CD14-positive monocyte (primary cell): Measurements from ENCODE around the gene TMEM221. TPM values are rescaled to one million over a fixed set of nuclear protein-coding genes. Genes with fewer than 3 reads are reported as not detected.

Experiments used
- DNase-seq, 3 donors: peaks; one replicate each; pipeline ENCODE4 v3.0.0-alpha.2; 2011 to 2022
- H2AFZ ChIP-seq: 2 replicates; pipeline ENCODE4 v1.6.0; 2012; ENCODE audit warnings: mild to moderate bottlenecking, low read depth, low read length, inconsistent platforms; ENCODE audit not compliant: insufficient read depth, poor library complexity, severe bottlenecking
- H3K27ac ChIP-seq, 2 donors: 1 replicate in 1 of 2; 2 replicates in 1 of 2; pipeline ENCODE4 v1.5.1; 2012 to 2013; ENCODE audit warnings: low read length in 2 of 2, control low read depth in 1 of 2, inconsistent platforms in 1 of 2, low read depth in 1 of 2, mild to moderate bottlenecking in 1 of 2
- H3K27me3 ChIP-seq, 2 donors: one replicate each; pipeline versions ENCODE4 v1.6.0 to v1.6.1; 2011 to 2013; ENCODE audit warnings: low read length in 2 of 2; ENCODE audit not compliant: control insufficient read depth in 2 of 2, insufficient read depth in 2 of 2
- H3K36me3 ChIP-seq, 2 donors: replicated peaks in 1 of 2; 1 replicate in 1 of 2; 2 replicates in 1 of 2; pipeline versions ENCODE4 v1.5.1 to v1.6.1; 2012 to 2013; ENCODE audit warnings: low read length in 2 of 2, control low read depth in 1 of 2, inconsistent platforms in 1 of 2, mild to moderate bottlenecking in 1 of 2; ENCODE audit not compliant: insufficient read depth in 2 of 2, control insufficient read depth in 1 of 2
- H3K4me1 ChIP-seq, 2 donors: 1 replicate in 1 of 2; 2 replicates in 1 of 2; pipeline versions ENCODE4 v1.5.1 to v1.6.1; 2012 to 2013; ENCODE audit warnings: low read length in 2 of 2, control low read depth in 1 of 2, inconsistent platforms in 1 of 2, mild to moderate bottlenecking in 1 of 2, moderate library complexity in 1 of 2; ENCODE audit not compliant: insufficient read depth in 2 of 2, control insufficient read depth in 1 of 2
- H3K4me2 ChIP-seq: replicated peaks from 2 replicates; pipeline ENCODE3; 2012; ENCODE audit warnings: low read length, moderate library complexity, mild to moderate bottlenecking; ENCODE audit not compliant: poor library complexity, severe bottlenecking; ENCODE audit errors: extremely low read depth
- H3K4me3 ChIP-seq, 3 experiments: fragments of 200-600 bp in 1 of 3; sonication (generic) in 1 of 3; replicated peaks in 1 of 3; 1 replicate in 2 of 3; 2 replicates in 1 of 3; pipeline ENCODE4 v1.5.1; 2011 to 2013; ENCODE audit warnings: low read length in 3 of 3, mild to moderate bottlenecking in 3 of 3, control low read depth in 2 of 3, low read depth in 2 of 3, inconsistent platforms in 1 of 3, moderate library complexity in 1 of 3
- H3K79me2 ChIP-seq: 2 replicates; pipeline ENCODE4 v1.6.0; 2012; ENCODE audit warnings: mild to moderate bottlenecking, control low read depth, inconsistent platforms, low read length, moderate library complexity; ENCODE audit not compliant: insufficient read depth
- H3K9ac ChIP-seq: 2 replicates; pipeline ENCODE4 v1.6.0; 2017; ENCODE audit warnings: low read length, mild to moderate bottlenecking; ENCODE audit not compliant: insufficient read depth, poor library complexity, severe bottlenecking
- H3K9me3 ChIP-seq, 2 donors: replicated peaks in 1 of 2; 1 replicate in 1 of 2; 2 replicates in 1 of 2; pipeline versions ENCODE4 v1.5.1 to v1.6.1; 2012 to 2013; ENCODE audit warnings: low read length in 2 of 2, control low read depth in 1 of 2; ENCODE audit not compliant: control insufficient read depth in 1 of 2, insufficient read depth in 1 of 2
- H4K20me1 ChIP-seq: 2 replicates; pipeline ENCODE4 v1.6.0; 2012; ENCODE audit warnings: mild to moderate bottlenecking, low read length, control low read depth, moderate library complexity; ENCODE audit not compliant: insufficient read depth
- H3K27ac Mint-ChIP-seq, 7 donors: one replicate each; pipeline ENCODE4 v1.8.0; 2020; ENCODE audit warnings: mild to moderate bottlenecking in 7 of 7, mixed read lengths in 7 of 7, moderate library complexity in 6 of 7, inconsistent platforms in 2 of 7
- H3K27me3 Mint-ChIP-seq, 3 donors: one replicate each; pipeline ENCODE4 v1.8.0; 2021 to 2022; ENCODE audit warnings: low read depth in 3 of 3, mild to moderate bottlenecking in 3 of 3, mixed read lengths in 3 of 3, moderate library complexity in 3 of 3, inconsistent platforms in 1 of 3
- H3K36me3 Mint-ChIP-seq, 2 donors: one replicate each; pipeline ENCODE4 v1.8.0; 2020; ENCODE audit warnings: mixed read lengths in 2 of 2, inconsistent platforms in 1 of 2, mild to moderate bottlenecking in 1 of 2
- H3K4me1 Mint-ChIP-seq: one replicate; pipeline ENCODE4 v1.8.0; 2020; ENCODE audit warnings: mild to moderate bottlenecking, mixed read lengths
- H3K4me3 Mint-ChIP-seq, 2 donors: one replicate each; pipeline ENCODE4 v1.8.0; 2020; ENCODE audit warnings: mild to moderate bottlenecking in 2 of 2, mixed read lengths in 2 of 2, moderate library complexity in 1 of 2
- H3K9me3 Mint-ChIP-seq, 7 donors: one replicate each; pipeline ENCODE4 v1.8.0; 2020 to 2022; ENCODE audit warnings: mixed read lengths in 7 of 7, mild to moderate bottlenecking in 6 of 7, moderate library complexity in 6 of 7, inconsistent platforms in 2 of 7
- WGBS: methylation state at CpG from one replicate; pipeline ENCODE4 v1.1.5; 2013; ENCODE audit warnings: missing lambda C conversion rate; ENCODE audit not compliant: insufficient coverage; 5-methylcytosine and 5-hydroxymethylcytosine counted together
- intact Hi-C, 2 donors: fragments of 100-400 bp; cut with micrococcal nuclease; formaldehyde crosslinking; loops; one replicate each; pipeline versions ENCODE4 v1.15.0 to v1.15.1; 2023
- polyA plus RNA-seq, 3 donors: library from polyadenylated mRNA; depleted of rRNA in 1 of 3; unstranded in 2 of 3; stranded (reverse) in 1 of 3; fragments of 300-500 nt in 2 of 3; fragments of >200 nt in 1 of 3; fragmentation: Illumina TruSeq in 2 of 3; gene quantifications; 1 replicate in 2 of 3; 2 replicates in 1 of 3; pipeline ENCODE4 v1.2.3, GENCODE V29; 2012 to 2021
- TF ChIP-seq, protein P1 (sequence below): fragments of 200-600 bp; IDR thresholded peaks from one replicate; pipeline ENCODE4 v1.8.0; 2022; ENCODE audit warnings: antibody characterized with exemption, mild to moderate bottlenecking

TMEM221 gene
- polyA plus RNA-seq, 3 donors: not detected

DNA sequence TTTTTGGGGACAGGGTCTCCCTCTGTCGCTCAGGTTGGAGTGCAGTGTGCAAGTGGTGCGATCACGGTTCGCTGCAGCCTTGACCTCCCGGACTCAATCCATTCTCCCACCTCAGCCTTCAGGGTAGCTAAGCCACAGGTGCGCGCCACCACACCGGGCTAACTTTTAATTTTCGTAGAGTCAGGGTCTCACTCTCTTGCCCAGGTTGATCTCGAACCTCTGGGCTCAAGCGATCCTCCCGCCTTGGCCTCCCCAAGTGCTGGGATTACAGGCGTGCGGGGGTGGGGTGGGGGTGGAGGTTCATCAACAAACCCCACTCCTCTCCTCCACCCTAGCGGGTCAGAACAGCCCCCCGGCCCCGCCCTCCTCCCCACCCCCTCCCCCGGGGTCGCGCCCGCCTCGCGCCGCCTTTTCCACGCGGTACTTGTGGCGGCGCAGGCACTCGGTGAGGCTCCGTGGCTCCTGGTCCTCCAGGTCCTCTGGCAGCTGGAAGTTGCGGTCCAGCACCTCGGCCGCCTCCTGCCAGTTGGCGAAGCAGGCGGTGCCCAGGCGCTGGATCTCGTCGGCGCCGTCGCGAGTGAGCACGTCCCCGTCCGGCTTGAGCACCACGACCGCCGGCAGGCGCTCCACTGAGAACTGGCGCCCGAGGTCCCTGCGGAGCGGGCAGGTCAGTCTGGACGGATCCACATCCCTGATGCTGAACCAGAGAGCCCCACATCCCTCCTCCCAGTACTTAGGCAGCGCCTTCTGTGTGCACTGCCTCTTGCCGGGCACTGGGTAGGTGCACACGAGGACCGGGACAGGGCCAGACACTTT, 7.0 kb upstream of the TMEM221 start:
- H3K4me3 ChIP-seq: no peak overlapping the region
- H3K79me2 ChIP-seq: no peaks in the 10 kb centered on the region
- peaks cover 9 to 10% of the 10 kb centered on the region in 2 donors for H3K4me1 ChIP-seq
- Mint-ChIP-seq H3K4me3 (peak overlapping the region in 1 of 2 donors; percentile 70), H3K9me3 (peaks cover 2 to 10% (median 9%) of the 10 kb centered on the region in 7 donors), H3K36me3 (no peaks in the 10 kb centered on the region), H3K27me3 (peaks cover 48 to 54% (median 49%) of the 10 kb centered on the region in 3 donors), H3K4me1 (peaks cover 13% of the 10 kb centered on the region), H3K27ac (no peak overlapping the region)
- no peaks in the 10 kb centered on the region for H3K36me3 ChIP-seq
- 12% methylated on average over 38 of the region's 58 CpGs for WGBS
- intact Hi-C loops: no loop called here
- no peak overlapping the region for H2AFZ ChIP-seq
- H3K4me2 ChIP-seq: no peak overlapping the region
- DNase-seq: no peak
- TF ChIP-seq, protein P1, sequence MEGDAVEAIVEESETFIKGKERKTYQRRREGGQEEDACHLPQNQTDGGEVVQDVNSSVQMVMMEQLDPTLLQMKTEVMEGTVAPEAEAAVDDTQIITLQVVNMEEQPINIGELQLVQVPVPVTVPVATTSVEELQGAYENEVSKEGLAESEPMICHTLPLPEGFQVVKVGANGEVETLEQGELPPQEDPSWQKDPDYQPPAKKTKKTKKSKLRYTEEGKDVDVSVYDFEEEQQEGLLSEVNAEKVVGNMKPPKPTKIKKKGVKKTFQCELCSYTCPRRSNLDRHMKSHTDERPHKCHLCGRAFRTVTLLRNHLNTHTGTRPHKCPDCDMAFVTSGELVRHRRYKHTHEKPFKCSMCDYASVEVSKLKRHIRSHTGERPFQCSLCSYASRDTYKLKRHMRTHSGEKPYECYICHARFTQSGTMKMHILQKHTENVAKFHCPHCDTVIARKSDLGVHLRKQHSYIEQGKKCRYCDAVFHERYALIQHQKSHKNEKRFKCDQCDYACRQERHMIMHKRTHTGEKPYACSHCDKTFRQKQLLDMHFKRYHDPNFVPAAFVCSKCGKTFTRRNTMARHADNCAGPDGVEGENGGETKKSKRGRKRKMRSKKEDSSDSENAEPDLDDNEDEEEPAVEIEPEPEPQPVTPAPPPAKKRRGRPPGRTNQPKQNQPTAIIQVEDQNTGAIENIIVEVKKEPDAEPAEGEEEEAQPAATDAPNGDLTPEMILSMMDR: no peak
- H3K9ac ChIP-seq: no peak overlapping the region
- no peak overlapping the region for H3K27ac ChIP-seq
- H3K9me3 ChIP-seq: peaks cover 3 to 4% of the 10 kb centered on the region in 2 donors
- no peaks in the 10 kb centered on the region for H4K20me1 ChIP-seq
- peaks cover 22 to 43% of the 10 kb centered on the region in 2 donors for H3K27me3 ChIP-seq

DNA sequence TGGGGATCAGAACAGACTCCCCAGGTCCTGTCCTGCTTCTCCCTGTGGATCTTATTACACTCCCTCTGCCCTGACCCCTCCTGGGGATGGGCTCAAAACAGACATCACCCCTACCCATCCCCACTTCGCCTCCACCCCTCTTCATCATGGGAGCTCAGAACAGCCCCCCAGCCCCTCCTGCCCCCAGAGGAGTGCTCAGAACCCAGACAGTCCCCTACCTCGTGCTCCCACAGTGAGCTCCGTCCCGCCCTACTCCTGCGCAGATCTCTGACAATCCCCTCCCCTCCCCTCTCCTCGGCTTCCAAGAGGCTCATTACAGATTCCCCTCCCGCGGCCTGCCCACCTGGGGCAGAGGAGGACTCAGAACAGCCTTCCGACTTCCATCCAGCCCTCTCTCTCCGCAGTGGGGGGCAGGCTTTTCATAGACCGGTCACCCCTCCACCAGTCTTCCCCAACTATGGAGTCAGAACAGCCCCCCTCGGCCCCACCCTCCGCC, 6.2 kb upstream of the TMEM221 start:
- H3K27ac Mint-ChIP-seq: no peak overlapping the region

More for the DNA sequence above, 6.2 kb upstream of the TMEM221 start:
- H3K9ac ChIP-seq: no peak overlapping the region
- H3K36me3 ChIP-seq: no peaks in the 10 kb centered on the region
- no peak overlapping the region for H3K27ac ChIP-seq
- WGBS: 72% methylated on average over 6 of the region's 13 CpGs
- Mint-ChIP-seq H3K27me3 (peaks cover 54 to 58% (median 55%) of the 10 kb centered on the region in 3 donors), H3K4me3 (peak overlapping the region in 1 of 2 donors; percentile 70), H3K9me3 (peaks cover 2 to 10% (median 9%) of the 10 kb centered on the region in 7 donors), H3K36me3 (no peaks in the 10 kb centered on the region), H3K4me1 (peaks cover 21% of the 10 kb centered on the region)
- no peak overlapping the region for H3K4me3 ChIP-seq
- H3K4me1 ChIP-seq: peaks cover 13 to 14% of the 10 kb centered on the region in 2 donors
- peaks cover 3 to 4% of the 10 kb centered on the region in 2 donors for H3K9me3 ChIP-seq
- no peaks in the 10 kb centered on the region for H3K79me2 ChIP-seq
- TF ChIP-seq, protein P1: no peak
- no peak for DNase-seq
- H3K4me2 ChIP-seq: no peak overlapping the region
- intact Hi-C loops: loop anchor here in 1 of 2 donors (5.0 kb wide), 1 partner anchor 403 kb away; the partner anchor contains the start of gene RPL18A
- H2AFZ ChIP-seq: no peak overlapping the region
- H3K27me3 ChIP-seq: peaks cover 22 to 48% of the 10 kb centered on the region in 2 donors
- H4K20me1 ChIP-seq: no peaks in the 10 kb centered on the region
